ENCODE data around the gene ERBB4.
"Not testable (repeated sequence)": the region's sequence is repeated elsewhere in the genome, so short reads cannot be mapped to it uniquely, and the experiment has no call there.

GRCh38 chr2:212106536-212106935 is 432.1 kb downstream of the ERBB4 start:
- not testable (repeated sequence) for TF ChIP-seq CTCF, POLR2A (IDR thresholded peaks at IDR 0.05)

Data from Peyer's patch (tissue), 4 donors.